ENCODE measurements around the gene SH3PXD2A.
A peak's percentile ranks its signal among the peaks of the same experiment; 100 is the strongest.

Gene SH3PXD2A

GRCh38 chr10:103840740-103841070, 14.7 kb downstream of the SH3PXD2A start:
- no peak overlapping the region for H3K4me3 ChIP-seq (replicated peaks in 1 of 2; ENCODE audit: low read depth in 2 of 2, low read length in 2 of 2)

GRCh38 chr10:103839872-103840739, 15.3 kb downstream of the SH3PXD2A start:
- no peak for DNase-seq (ENCODE audit: low read depth in 2 of 2)
- TF ChIP-seq, protein P1, sequence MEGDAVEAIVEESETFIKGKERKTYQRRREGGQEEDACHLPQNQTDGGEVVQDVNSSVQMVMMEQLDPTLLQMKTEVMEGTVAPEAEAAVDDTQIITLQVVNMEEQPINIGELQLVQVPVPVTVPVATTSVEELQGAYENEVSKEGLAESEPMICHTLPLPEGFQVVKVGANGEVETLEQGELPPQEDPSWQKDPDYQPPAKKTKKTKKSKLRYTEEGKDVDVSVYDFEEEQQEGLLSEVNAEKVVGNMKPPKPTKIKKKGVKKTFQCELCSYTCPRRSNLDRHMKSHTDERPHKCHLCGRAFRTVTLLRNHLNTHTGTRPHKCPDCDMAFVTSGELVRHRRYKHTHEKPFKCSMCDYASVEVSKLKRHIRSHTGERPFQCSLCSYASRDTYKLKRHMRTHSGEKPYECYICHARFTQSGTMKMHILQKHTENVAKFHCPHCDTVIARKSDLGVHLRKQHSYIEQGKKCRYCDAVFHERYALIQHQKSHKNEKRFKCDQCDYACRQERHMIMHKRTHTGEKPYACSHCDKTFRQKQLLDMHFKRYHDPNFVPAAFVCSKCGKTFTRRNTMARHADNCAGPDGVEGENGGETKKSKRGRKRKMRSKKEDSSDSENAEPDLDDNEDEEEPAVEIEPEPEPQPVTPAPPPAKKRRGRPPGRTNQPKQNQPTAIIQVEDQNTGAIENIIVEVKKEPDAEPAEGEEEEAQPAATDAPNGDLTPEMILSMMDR (IDR thresholded peaks at IDR 0.05; ENCODE audit: low read depth, low read length), result no peak
- H3K4me3 ChIP-seq (replicated peaks in 1 of 2; ENCODE audit: low read depth in 2 of 2, low read length in 2 of 2), result no peak overlapping the region

More at GRCh38 chr10:103840740-103841070, 14.7 kb downstream of the SH3PXD2A start:
- no peak for DNase-seq (ENCODE audit: low read depth in 2 of 2)
- TF ChIP-seq, protein P1 (IDR thresholded peaks at IDR 0.05; ENCODE audit: low read depth, low read length), result no peak

DNA sequence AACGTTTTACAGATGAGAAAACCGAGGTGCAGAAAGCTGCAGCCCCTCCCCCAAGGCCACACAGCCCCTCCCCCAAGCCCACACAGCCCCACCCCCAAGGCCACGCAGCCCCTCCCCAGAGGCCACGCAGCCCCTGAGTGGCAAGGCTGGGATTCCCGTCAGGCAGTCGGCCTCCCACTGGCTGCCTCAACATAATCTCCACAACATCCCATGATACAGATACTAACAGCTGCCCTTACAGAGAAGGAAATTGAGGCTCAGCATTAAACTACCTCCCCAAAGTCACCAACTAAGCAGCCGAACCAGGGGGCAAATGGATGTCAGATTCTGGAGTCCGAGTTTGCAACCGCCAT, 15.9 kb downstream of the SH3PXD2A start:
- TF ChIP-seq, protein P1 (IDR thresholded peaks at IDR 0.05; ENCODE audit: low read depth, low read length), result no peak
- DNase-seq (ENCODE audit: low read depth in 2 of 2), result no peak
- no peak overlapping the region for H3K4me3 ChIP-seq (replicated peaks in 1 of 2; ENCODE audit: low read depth in 2 of 2, low read length in 2 of 2)

- DNase-seq (ENCODE audit: low read depth in 2 of 2), result peak; percentile 31 to 51
- TF ChIP-seq, protein P1 (IDR thresholded peaks at IDR 0.05; ENCODE audit: low read depth, low read length), result no peak
- H3K4me3 ChIP-seq (replicated peaks in 1 of 2; ENCODE audit: low read depth in 2 of 2, low read length in 2 of 2), result no peak overlapping the region
Measured at GRCh38 chr10:103838862-103839518, 16.4 kb downstream of the SH3PXD2A start.

- no peak for DNase-seq (ENCODE audit: low read depth in 2 of 2)
- H3K4me3 ChIP-seq (replicated peaks in 1 of 2; ENCODE audit: low read depth in 2 of 2, low read length in 2 of 2), result no peak overlapping the region
- TF ChIP-seq, protein P1 (IDR thresholded peaks at IDR 0.05; ENCODE audit: low read depth, low read length), result no peak
Measured at GRCh38 chr10:103838070-103838395, 17.3 kb downstream of the SH3PXD2A start.

- DNase-seq (ENCODE audit: low read depth in 2 of 2), result no peak
- TF ChIP-seq, protein P1 (IDR thresholded peaks at IDR 0.05; ENCODE audit: low read depth, low read length), result no peak
- H3K4me3 ChIP-seq (replicated peaks in 1 of 2; ENCODE audit: low read depth in 2 of 2, low read length in 2 of 2), result no peak overlapping the region
Measured at GRCh38 chr10:103837370-103838069, 17.9 kb downstream of the SH3PXD2A start.

Data from cardiac fibroblast (primary cell).